Astrocyte of the cerebellum (primary cell): Measurements from ENCODE around the gene RABEP1.

Experiments used
- DNase-seq: peaks from one replicate; pipeline ENCODE4 v3.0.0-alpha.2; 2011; ENCODE audit warnings: low read depth
- H3K4me3 ChIP-seq: 2 replicates; pipeline ENCODE4 v1.5.1; 2011; ENCODE audit warnings: mild to moderate bottlenecking, low read depth, low read length, moderate library complexity
- CTCF ChIP-seq: IDR thresholded peaks from 2 replicates; pipeline ENCODE4 v1.5.1; 2012; ENCODE audit warnings: low read length, low read depth, moderate library complexity, mild to moderate bottlenecking; ENCODE audit errors: missing control alignments
- in situ Hi-C: cut with HindIII; loops from 2 replicates; pipeline ENCODE4 v1.10.0; 2017; ENCODE audit warnings: low sequenced_read_pairs

RABEP1 gene

GRCh38 chr17:5297245-5297644, 15.2 kb downstream of the RABEP1 start:
- DNase-seq, result no peak
- in situ Hi-C loops, result no loop called here
- TF ChIP-seq CTCF, result no peak
- H3K4me3 ChIP-seq, result no peak overlapping the region

- no peak overlapping the region for H3K4me3 ChIP-seq
- DNase-seq, result no peak
- TF ChIP-seq CTCF, result no peak
- in situ Hi-C loops, result no loop called here
Measured at GRCh38 chr17:5299383-5299782, 17.3 kb downstream of the RABEP1 start.

GRCh38 chr17:5304636-5305035, 22.6 kb downstream of the RABEP1 start:
- no peak overlapping the region for H3K4me3 ChIP-seq
- in situ Hi-C loops, result no loop called here
- TF ChIP-seq CTCF, result no peak
- DNase-seq, result no peak

GRCh38 chr17:5309851-5310250, 27.8 kb downstream of the RABEP1 start:
- DNase-seq, result no peak
- no peak for TF ChIP-seq CTCF
- in situ Hi-C loops, result no loop called here
- H3K4me3 ChIP-seq, result no peak overlapping the region

GRCh38 chr17:5325851-5326250, 43.8 kb downstream of the RABEP1 start:
- H3K4me3 ChIP-seq, result no peak overlapping the region
- no peak for TF ChIP-seq CTCF
- in situ Hi-C loops, result no loop called here
- DNase-seq, result no peak

GRCh38 chr17:5329784-5330557, 47.9 kb downstream of the RABEP1 start:
- H3K4me3 ChIP-seq, result no peak overlapping the region
- no peak for DNase-seq
- TF ChIP-seq CTCF, result no peak
- in situ Hi-C loops, result no loop called here
